Activated CD4-positive, alpha-beta T cell treated with anti-CD3 and anti-CD28 coated beads for 36 hours (primary cell): ENCODE data around the gene MCM9. TPM values are rescaled to one million over a fixed set of nuclear protein-coding genes. Genes with fewer than 3 reads are reported as not detected.

Experiments
- ATAC-seq: fragments of 200-7000 bp; cut with Tn5 transposase; one replicate; pipeline ENCODE4 v1.10.0; 2021; ENCODE audit warnings: mild to moderate bottlenecking, moderate library complexity
- CTCF ChIA-PET: fragments of 350-600 bp; sonication (Branson Sonifier 250); formaldehyde crosslinking; loops from one replicate; lab custom pipeline; 2021; ENCODE audit warnings: antibody characterized with exemption; lab: Charles Lee
- POLR2A ChIA-PET: fragments of 350-600 bp; sonication (Branson Sonifier 250); formaldehyde crosslinking; loops from one replicate; lab custom pipeline; 2021; ENCODE audit warnings: antibody characterized with exemption, inconsistent platforms; lab: Charles Lee
- DNase-seq: peaks from one replicate; pipeline ENCODE4 v3.0.0-alpha.2; 2020
- H3K27ac Mint-ChIP-seq: one replicate; pipeline ENCODE4 v1.8.0; 2021; ENCODE audit warnings: mixed read lengths
- H3K27me3 Mint-ChIP-seq: one replicate; pipeline ENCODE4 v1.8.0; 2021; ENCODE audit warnings: mixed read lengths
- H3K36me3 Mint-ChIP-seq: one replicate; pipeline ENCODE4 v1.8.0; 2021; ENCODE audit warnings: low read depth, mixed read lengths
- H3K4me1 Mint-ChIP-seq: one replicate; pipeline ENCODE4 v1.8.0; 2021; ENCODE audit warnings: mixed read lengths
- H3K4me3 Mint-ChIP-seq: one replicate; pipeline ENCODE4 v1.8.0; 2021; ENCODE audit warnings: mild to moderate bottlenecking, moderate library complexity, mixed read lengths
- H3K9me3 Mint-ChIP-seq: one replicate; pipeline ENCODE4 v1.8.0; 2021; ENCODE audit warnings: low read depth, mixed read lengths
- intact Hi-C, 2 experiments: fragments of 100-400 bp; cut with DNase I in 1 of 2; cut with micrococcal nuclease in 1 of 2; formaldehyde crosslinking; loops; one replicate each; pipeline versions ENCODE4 v1.14.2 to v1.15.1; 2022 to 2024; cut with DNase I, micrococcal nuclease
- total RNA-seq, 2 experiments: library from RNA; stranded (reverse); gene quantifications; one replicate each; pipeline ENCODE4 v1.2.3, GENCODE V29; 2021

Gene MCM9
- total RNA-seq, 2 experiments from 2014 or later: 17.0 to 17.2 TPM

DNA sequence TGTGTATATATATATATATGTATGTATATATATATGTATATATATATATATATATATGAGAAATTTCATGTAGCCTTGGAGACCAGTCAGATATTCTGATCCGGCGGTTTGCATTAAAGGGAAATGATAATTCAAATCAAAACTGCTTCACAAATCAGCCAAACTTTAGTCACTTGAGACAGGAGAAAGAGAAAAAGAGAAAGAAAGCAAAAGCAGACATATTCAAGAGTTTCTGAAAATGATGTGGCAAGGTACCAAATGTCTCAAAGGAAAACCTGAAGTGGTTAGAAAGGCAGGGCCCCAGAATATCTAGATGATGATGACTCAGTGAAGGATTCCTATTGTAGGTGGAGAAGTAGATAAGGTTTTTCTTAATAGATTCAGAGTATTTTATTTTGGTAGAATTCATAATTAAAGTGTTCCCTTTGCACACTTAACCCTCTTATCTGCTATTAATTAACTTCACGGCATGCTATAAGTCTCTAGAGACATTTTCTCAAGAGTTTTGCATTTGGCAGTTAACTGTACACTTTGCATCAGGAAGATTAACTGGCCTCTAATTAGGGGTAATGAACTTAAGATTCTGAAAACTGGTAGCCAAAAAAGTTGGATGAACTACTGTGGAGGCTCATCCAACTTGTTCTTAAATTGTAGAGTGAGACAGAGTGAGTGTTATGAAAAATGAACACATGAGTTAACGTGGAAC is 91.1 kb downstream of the MCM9 start:
- POLR2A ChIA-PET: no interaction called here
- CTCF ChIA-PET: no interaction called here
- H3K27ac Mint-ChIP-seq: peak overlapping the region; percentile 48
- no peak overlapping the region for H3K4me3 Mint-ChIP-seq
- DNase-seq (peak; percentile 49), ATAC-seq (peak; percentile 87)
- H3K27me3 Mint-ChIP-seq: no peaks in the 10 kb centered on the region
- intact Hi-C loops: loop anchor here (1.0 to 5.0 kb wide), 10 partner anchors 26 to 506 kb away; no protein-coding TSS in a partner anchor
- H3K9me3 Mint-ChIP-seq: peaks cover 3% of the 10 kb centered on the region
- H3K4me1 Mint-ChIP-seq: peaks cover 26% of the 10 kb centered on the region
- peaks cover 36% of the 10 kb centered on the region for H3K36me3 Mint-ChIP-seq

DNA sequence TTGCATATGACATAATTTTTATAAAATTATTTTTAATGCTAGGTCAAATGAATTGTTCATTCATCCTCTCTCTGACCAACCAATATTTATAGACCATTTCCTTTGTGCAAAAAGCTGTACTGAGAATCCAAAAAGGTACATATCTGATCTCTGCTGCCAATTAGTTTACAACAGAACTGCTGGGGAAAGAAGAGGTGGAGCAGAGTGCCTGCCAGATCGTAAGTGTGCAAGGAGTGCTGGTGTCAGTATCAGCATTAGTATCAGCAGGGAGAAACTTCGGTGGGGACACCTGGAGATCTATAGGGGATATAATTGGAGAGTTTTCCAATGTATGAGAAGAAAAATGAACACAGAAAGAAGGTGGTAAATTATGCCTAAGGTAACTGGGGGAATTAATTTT is 104.3 kb downstream of the MCM9 start:
- intact Hi-C loops: no loop called here
- no peaks in the 10 kb centered on the region for H3K27me3 Mint-ChIP-seq
- CTCF ChIA-PET: interaction anchor here (0.7 kb wide), 1 partner anchor 54 kb away, joined by 5 read pairs; no protein-coding TSS in a partner anchor
- H3K4me1 Mint-ChIP-seq: no peaks in the 10 kb centered on the region
- POLR2A ChIA-PET: no interaction called here
- ATAC-seq: no peak
- no peak for DNase-seq
- no peak overlapping the region for H3K27ac Mint-ChIP-seq
- H3K9me3 Mint-ChIP-seq: no peaks in the 10 kb centered on the region
- H3K4me3 Mint-ChIP-seq: no peak overlapping the region
- H3K36me3 Mint-ChIP-seq: peaks cover 14% of the 10 kb centered on the region

DNA sequence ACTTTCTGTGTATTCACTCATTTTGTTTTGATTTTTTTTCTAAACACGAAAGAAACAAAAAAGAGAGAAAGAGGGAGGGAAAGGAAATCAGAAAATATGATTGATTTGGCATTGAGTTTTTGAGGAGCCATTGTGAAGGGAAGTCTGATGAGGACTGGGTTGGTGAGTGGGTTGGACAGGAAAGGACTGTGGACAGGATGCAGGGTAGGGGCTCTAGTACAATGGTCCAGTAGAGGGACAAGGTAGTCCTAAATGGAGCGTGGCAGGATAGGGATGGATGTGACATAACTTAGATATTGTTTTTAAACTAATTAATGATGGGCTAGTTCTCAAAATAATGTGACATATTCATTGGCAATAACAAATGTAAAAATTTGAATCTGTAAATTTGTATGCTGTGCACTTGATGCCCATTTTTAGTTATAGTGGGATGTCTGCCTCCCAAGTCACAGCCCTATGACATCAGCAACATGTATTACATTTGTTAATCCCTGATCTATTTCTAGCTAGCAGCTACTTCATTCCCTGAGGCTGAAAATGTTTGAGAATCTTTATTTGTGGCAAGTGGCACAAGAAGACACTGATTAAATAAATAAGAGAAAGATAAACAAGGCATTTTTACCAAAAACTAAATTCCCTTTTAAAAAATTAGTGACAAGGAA is 105.0 kb downstream of the MCM9 start:
- ATAC-seq (no peak), DNase-seq (no peak)
- Mint-ChIP-seq H3K27me3 (no peaks in the 10 kb centered on the region), H3K27ac (no peak overlapping the region), H3K4me1 (no peaks in the 10 kb centered on the region), H3K36me3 (peaks cover 21% of the 10 kb centered on the region), H3K9me3 (no peaks in the 10 kb centered on the region), H3K4me3 (no peak overlapping the region)
- ChIA-PET CTCF (interaction anchor here (0.6 kb wide), 1 partner anchor 277 kb away, joined by 3 read pairs; no protein-coding TSS in a partner anchor), POLR2A (no interaction called here)
- intact Hi-C loops: no loop called here

DNA sequence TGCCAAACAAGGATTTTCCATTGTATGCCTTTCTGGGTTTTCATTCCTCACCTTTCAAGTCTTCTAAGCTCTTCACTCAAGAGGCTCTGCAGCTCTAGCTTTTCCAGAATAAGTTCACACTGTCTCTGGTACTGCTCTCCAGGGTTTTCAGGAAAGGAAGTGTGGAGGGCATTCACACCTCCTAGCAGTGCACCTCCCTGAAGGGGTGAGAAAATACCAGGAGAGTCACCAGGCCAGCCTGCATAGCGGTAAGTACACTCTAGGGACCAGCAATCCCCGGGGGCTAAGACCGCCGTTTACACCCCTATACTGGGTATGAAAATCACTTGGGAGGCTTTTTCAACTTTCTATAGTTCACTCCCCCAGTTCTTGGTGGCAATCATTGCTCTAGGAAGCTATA is 108.9 kb downstream of the MCM9 start:
- ATAC-seq: no peak
- CTCF ChIA-PET: no interaction called here

GRCh38 chr6:118825661-118826060 is 109.3 kb downstream of the MCM9 start:
- ChIA-PET POLR2A (no interaction called here), CTCF (no interaction called here)
- intact Hi-C loops: no loop called here
- H3K27me3 Mint-ChIP-seq: no peaks in the 10 kb centered on the region
- DNase-seq (no peak), ATAC-seq (no peak)
- H3K9me3 Mint-ChIP-seq: peaks cover 4% of the 10 kb centered on the region
- peaks cover 4% of the 10 kb centered on the region for H3K4me1 Mint-ChIP-seq
- H3K36me3 Mint-ChIP-seq: peaks cover 45% of the 10 kb centered on the region
- H3K4me3 Mint-ChIP-seq: no peak overlapping the region
- no peak overlapping the region for H3K27ac Mint-ChIP-seq

More for the DNA sequence above, 108.9 kb downstream of the MCM9 start:
- Mint-ChIP-seq H3K27me3 (no peaks in the 10 kb centered on the region), H3K36me3 (peaks cover 43% of the 10 kb centered on the region), H3K4me3 (no peak overlapping the region), H3K4me1 (peaks cover 4% of the 10 kb centered on the region), H3K27ac (no peak overlapping the region), H3K9me3 (peaks cover 2% of the 10 kb centered on the region)
- intact Hi-C loops: no loop called here
- no peak for DNase-seq
- POLR2A ChIA-PET: interaction anchor here (0.6 kb wide), 1 partner anchor 250 kb away, joined by 3 read pairs; no protein-coding TSS in a partner anchor

DNA sequence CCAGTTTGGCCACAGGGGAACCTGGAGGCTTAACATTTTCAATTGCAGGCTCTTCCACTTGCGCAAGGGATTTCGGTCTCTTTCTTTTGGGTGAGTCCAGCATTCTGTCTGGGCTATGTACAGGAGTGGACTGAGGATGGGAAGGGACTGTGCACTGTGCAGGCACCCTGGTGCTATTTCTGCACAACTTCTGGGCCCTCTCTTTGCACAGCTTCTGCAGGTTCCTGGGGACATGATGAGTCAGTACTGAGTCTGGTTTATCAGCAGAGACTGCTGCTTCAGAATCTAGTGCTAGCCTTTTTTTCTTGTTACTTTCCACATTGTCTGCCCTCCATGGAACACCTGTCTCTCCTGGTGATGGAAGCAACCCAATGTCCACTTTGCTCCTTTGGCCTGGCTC is 119.5 kb downstream of the MCM9 start:
- Mint-ChIP-seq H3K9me3 (peaks cover 12% of the 10 kb centered on the region), H3K4me3 (no peak overlapping the region), H3K36me3 (peaks cover 25% of the 10 kb centered on the region), H3K27me3 (no peaks in the 10 kb centered on the region), H3K27ac (no peak overlapping the region), H3K4me1 (peaks cover 33% of the 10 kb centered on the region)
- ATAC-seq (no peak), DNase-seq (no peak)
- CTCF ChIA-PET: interaction anchor here (1.2 kb wide), 1 partner anchor 13 kb away, joined by 3 read pairs; no protein-coding TSS in a partner anchor
- POLR2A ChIA-PET: no interaction called here
- intact Hi-C loops: loop anchor here in 1 of 2 experiments (2.0 kb wide), 1 partner anchor 27 kb away; no protein-coding TSS in a partner anchor

- DNase-seq: peak; percentile 51
- ATAC-seq: peak; percentile 63
- peak overlapping the region; percentile 47 for H3K27ac Mint-ChIP-seq
These were observed 121.2 kb downstream of the MCM9 start for GRCh38 chr6:118813775-118814174.

DNA sequence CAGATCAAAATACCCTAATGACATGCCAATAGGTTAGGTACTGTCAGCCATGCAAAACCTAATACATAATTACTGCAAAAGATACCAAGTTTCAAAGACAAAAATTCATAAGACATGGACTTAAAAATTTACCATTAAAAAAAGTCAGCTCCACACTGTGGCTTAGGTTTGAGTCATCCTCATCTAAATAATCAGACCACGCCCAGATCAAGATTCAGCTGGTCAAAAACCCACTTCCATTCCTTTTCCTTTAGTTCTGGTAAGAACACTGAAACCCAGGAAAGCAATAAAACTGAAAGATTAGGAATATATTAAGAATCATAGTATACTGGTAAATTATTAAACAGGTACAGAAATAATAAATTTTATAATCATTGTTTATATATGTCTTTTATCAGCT is 122.0 kb downstream of the MCM9 start:
- CTCF ChIA-PET: interaction anchor here (1.0 to 2.1 kb wide), 2 partner anchors 10 to 12 kb away, joined by 4 to 9 read pairs; no protein-coding TSS in a partner anchor
- peaks cover 25% of the 10 kb centered on the region for H3K36me3 Mint-ChIP-seq
- POLR2A ChIA-PET: no interaction called here
- H3K27me3 Mint-ChIP-seq: no peaks in the 10 kb centered on the region
- no peak for DNase-seq
- H3K27ac Mint-ChIP-seq: no peak overlapping the region
- peaks cover 57% of the 10 kb centered on the region for H3K4me1 Mint-ChIP-seq
- peaks cover 3% of the 10 kb centered on the region for H3K9me3 Mint-ChIP-seq
- intact Hi-C loops: no loop called here
- ATAC-seq: no peak
- no peak overlapping the region for H3K4me3 Mint-ChIP-seq

More at GRCh38 chr6:118813775-118814174, 121.2 kb downstream of the MCM9 start:
- Mint-ChIP-seq H3K27me3 (no peaks in the 10 kb centered on the region), H3K4me1 (peaks cover 50% of the 10 kb centered on the region), H3K4me3 (no peak overlapping the region), H3K36me3 (peaks cover 25% of the 10 kb centered on the region), H3K9me3 (peaks cover 3% of the 10 kb centered on the region)
- intact Hi-C loops: loop anchor here in 1 of 2 experiments (2.0 kb wide), 1 partner anchor 29 kb away; no protein-coding TSS in a partner anchor
- POLR2A ChIA-PET: no interaction called here
- CTCF ChIA-PET: interaction anchor here (1.0 to 2.1 kb wide), 3 partner anchors 10 to 80 kb away, joined by 3 to 9 read pairs (median 4); partner anchors contain the start of gene ASF1A

DNA sequence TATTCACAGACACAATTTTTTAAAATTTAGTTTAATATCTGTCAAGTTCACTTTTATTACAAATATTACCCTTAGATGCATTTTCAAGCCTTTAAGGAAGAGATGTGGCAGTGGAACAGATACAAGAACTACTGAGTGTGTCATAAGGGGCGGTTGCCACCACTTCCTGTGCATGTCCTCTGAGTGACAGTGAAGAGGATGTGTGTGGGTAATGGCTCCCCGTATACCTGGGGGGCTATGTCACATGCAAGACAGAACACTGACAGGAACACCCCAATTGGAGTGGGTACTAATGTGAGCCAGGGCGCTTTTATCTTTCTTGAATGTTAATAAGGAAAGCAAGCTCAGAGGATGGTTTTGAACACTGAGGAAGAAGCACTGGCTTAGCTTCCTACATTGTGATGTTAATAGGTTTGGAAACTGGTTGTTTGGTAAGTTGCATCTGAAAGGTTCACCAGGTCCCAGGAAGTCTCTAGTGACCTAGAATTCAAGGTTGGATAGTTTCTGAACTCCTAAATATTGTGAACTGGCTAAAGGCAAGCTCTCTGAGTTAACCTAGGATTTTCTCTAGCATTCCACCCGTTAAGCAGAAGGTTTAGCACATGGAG is 124.4 kb downstream of the MCM9 start:
- POLR2A ChIA-PET: no interaction called here
- Mint-ChIP-seq H3K27ac (peak overlapping the region; percentile 81), H3K4me1 (peaks cover 57% of the 10 kb centered on the region), H3K4me3 (no peak overlapping the region), H3K36me3 (peaks cover 21% of the 10 kb centered on the region), H3K9me3 (peaks cover 3% of the 10 kb centered on the region), H3K27me3 (no peaks in the 10 kb centered on the region)
- peak; percentile 77 for DNase-seq
- intact Hi-C loops: loop anchor here in 1 of 2 experiments (2.0 kb wide), 1 partner anchor 32 kb away; no protein-coding TSS in a partner anchor
- CTCF ChIA-PET: interaction anchor here (0.9 kb wide), 1 partner anchor 177 kb away, joined by 3 read pairs; no protein-coding TSS in a partner anchor
- ATAC-seq: peak; percentile 92

DNA sequence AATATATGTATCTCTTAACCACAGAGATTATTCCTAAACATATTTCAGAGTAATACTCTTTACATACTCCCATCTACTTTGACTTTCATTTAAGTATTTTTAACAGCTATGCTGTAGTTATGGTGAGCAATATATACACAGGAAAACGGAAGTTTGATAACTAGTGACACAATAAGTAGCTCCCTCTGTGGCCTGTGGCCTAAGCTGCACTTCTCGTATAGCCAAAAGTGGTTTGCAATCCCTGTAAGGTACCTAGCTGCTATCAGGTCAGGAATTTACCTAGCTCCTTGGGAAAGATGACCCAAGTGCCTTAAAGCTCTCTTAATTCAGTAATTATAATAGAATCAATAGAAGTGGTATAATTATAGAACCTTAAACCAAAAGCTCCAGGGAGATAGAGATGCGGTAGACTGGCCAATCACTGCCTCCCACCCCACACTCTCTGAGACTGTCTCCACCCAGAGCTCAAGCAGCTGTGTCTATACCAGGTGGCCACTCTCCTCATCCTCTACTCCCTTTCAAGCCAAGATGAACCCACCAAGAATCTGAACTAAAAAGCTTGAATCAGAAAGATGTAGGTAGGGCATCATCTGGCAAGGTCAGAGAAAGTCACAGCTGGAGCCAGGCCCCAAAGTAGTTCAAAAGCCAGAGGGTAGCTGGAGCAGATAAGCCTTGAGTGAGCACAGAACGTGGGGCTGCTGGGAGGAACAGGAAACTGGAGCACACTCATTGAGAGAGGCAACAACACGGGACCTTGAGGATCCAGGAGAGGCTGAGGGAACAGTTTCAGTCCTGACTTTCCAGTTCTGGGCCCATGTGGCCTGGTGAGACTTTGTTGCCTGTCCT is 125.9 kb downstream of the MCM9 start:
- CTCF ChIA-PET: interaction anchor here (0.5 to 2.1 kb wide), 9 partner anchors 8 to 1078 kb away, joined by 3 to 17 read pairs (median 3); no protein-coding TSS in a partner anchor
- peaks cover 3% of the 10 kb centered on the region for H3K9me3 Mint-ChIP-seq
- peaks cover 18% of the 10 kb centered on the region for H3K36me3 Mint-ChIP-seq
- POLR2A ChIA-PET: interaction anchor here (0.6 kb wide), 1 partner anchor 19 kb away, joined by 4 read pairs; no protein-coding TSS in a partner anchor
- H3K4me1 Mint-ChIP-seq: peaks cover 48% of the 10 kb centered on the region
- DNase-seq (peak; percentile 35), ATAC-seq (peak; percentile 52)
- no peak overlapping the region for H3K4me3 Mint-ChIP-seq
- H3K27ac Mint-ChIP-seq: peak overlapping the region; percentile 81
- intact Hi-C loops: no loop called here
- no peaks in the 10 kb centered on the region for H3K27me3 Mint-ChIP-seq
